ENCODE measurements around the gene EFNA4.

DNA sequence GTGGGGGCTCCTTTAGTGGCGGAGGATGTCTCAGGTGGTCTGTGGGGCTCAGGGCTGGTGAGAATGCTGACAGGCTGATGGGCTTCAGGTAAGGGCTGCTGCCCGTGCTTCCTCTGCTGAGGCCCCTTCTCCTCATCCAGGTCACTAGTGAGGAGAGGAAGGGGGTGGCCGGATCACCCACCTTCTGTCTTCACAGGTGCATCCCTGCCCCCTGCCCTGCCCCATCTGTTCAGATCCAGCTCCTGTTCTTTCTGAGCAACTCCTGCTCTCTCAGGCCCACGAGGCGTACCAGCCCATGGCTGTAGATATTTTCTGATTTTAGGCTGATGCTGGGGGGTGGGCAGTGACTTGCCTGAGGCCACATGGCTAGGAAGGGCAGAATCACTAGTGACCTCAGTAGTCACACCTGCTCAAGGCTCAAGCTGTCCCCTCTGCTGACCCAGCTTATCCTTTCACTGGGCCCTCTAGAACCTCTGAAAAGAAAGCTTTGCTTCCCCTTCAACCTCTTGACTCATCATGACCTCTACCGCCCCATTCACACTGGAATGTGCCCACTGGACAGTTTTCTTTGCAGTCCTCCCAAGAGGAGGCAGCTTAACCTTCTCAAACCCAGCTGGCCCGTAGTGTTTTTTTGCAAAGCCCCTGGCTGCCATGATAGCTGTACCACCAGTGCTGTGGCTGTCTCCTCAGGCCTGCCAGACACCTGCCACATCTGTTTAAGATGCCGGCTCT lies 44.8 kb upstream of the EFNA4 start:
- TF ChIP-seq POLR2A (IDR thresholded peaks at IDR 0.05), result no peak
- no peak for TF ChIP-seq CTCF (IDR thresholded peaks at IDR 0.05 in 4 of 5, conservative IDR thresholded peaks at IDR 0.05 in 1 of 5)
